K562 (cell line): ENCODE results near the gene ABCA10. TPM values are rescaled to one million over a fixed set of nuclear protein-coding genes. Genes with fewer than 3 reads are reported as not detected.

ENCODE experiments used
- ATAC-seq: fragments of 200-7000 bp; cut with Tn5 transposase; 3 replicates; pipeline ENCODE4 v1.9.1; 2020; ENCODE audit warnings: moderate library complexity
- BruUV-seq: library from RNA; stranded (reverse); fragments of 400-500 nt; replicated peaks from 2 replicates; lab custom pipeline; 2021; lab: Mats Ljungman, UMichigan
- CTCF ChIA-PET: fragments of 300-600 bp; formaldehyde crosslinking; extraction: SDS; loops from one replicate; lab custom pipeline; 2021; ENCODE audit warnings: low intra/inter-chr PET ratio; lab: Yijun Ruan, JAX
- POLR2A ChIA-PET: fragments of 300-600, 350-650 bp; sonication (Branson Sonifier 250); formaldehyde crosslinking; extraction: SDS; loops from one replicate; lab custom pipeline; 2021; ENCODE audit warnings: antibody characterized with exemption, inconsistent platforms; lab: Yijun Ruan, JAX
- DNase-seq, 4 experiments: peaks; one replicate each; pipeline versions ENCODE4 v3.0.0 to v3.0.0-alpha.2; 2011 to 2018; ENCODE audit warnings: low spot score in 3 of 4, mixed read lengths in 3 of 4; ENCODE audit errors: extremely low read depth in 1 of 4
- FAIRE-seq: peaks from 2 replicates; lab custom pipeline; 2011; peaks lifted over from hg19 to GRCh38; lab: Jason Lieb, UNC
- H2AFZ ChIP-seq: 2 replicates; pipeline ENCODE4 v1.6.0; 2011; ENCODE audit warnings: low read depth, low read length, control low read depth, inconsistent platforms
- H3K27ac ChIP-seq: fragments of 200-600 bp; 3 replicates; pipeline ENCODE4 v1.8.0; 2011; ENCODE audit warnings: low read depth, mild to moderate bottlenecking, control low read depth, inconsistent platforms, low read length, moderate library complexity, mixed read lengths; ENCODE audit errors: extremely low read depth
- H3K27me3 ChIP-seq, 2 experiments: fragments of 300-600 bp in 1 of 2; 2 replicates in 1 of 2; 3 replicates in 1 of 2; pipeline versions ENCODE4 v1.6.0 to v1.8.0; 2011; ENCODE audit warnings: inconsistent platforms in 2 of 2, low read length in 2 of 2, mild to moderate bottlenecking in 1 of 2, mixed read lengths in 1 of 2, moderate library complexity in 1 of 2; ENCODE audit not compliant: control insufficient read depth in 2 of 2, insufficient read depth in 2 of 2
- H3K36me3 ChIP-seq: fragments of 300-600 bp; 3 replicates; pipeline ENCODE4 v1.8.0; 2011; ENCODE audit warnings: mild to moderate bottlenecking, low read length, inconsistent platforms; ENCODE audit not compliant: control insufficient read depth, insufficient read depth
- H3K4me1 ChIP-seq, 2 experiments: fragments of 200-600 bp in 1 of 2; replicated peaks in 1 of 2; 2 replicates in 1 of 2; 3 replicates in 1 of 2; pipeline versions ENCODE4 v1.5.1 to v1.8.0; 2011; ENCODE audit warnings: inconsistent platforms in 2 of 2, low read length in 2 of 2, mild to moderate bottlenecking in 1 of 2, mixed read lengths in 1 of 2, moderate library complexity in 1 of 2; ENCODE audit not compliant: control insufficient read depth in 2 of 2, insufficient read depth in 2 of 2
- H3K4me2 ChIP-seq: 2 replicates; pipeline ENCODE4 v1.6.1; 2011; ENCODE audit warnings: low read length, control low read depth, inconsistent platforms, mixed read lengths; ENCODE audit not compliant: insufficient read depth
- H3K4me3 ChIP-seq: fragments of 200-600 bp; sonication (generic), shearing (Covaris generic); 2 replicates; pipeline ENCODE4 v1.5.1; 2016; ENCODE audit warnings: control low read depth, inconsistent platforms
- H3K79me2 ChIP-seq: fragments of 200-600 bp; 3 replicates; pipeline ENCODE4 v1.8.0; 2011; ENCODE audit warnings: low read length, inconsistent platforms; ENCODE audit not compliant: control insufficient read depth, insufficient read depth
- H3K9ac ChIP-seq, 2 experiments: 2 replicates each; pipeline versions ENCODE4 v1.6.0 to v1.6.1; 2011; ENCODE audit warnings: low read depth in 2 of 2, low read length in 2 of 2, control low read depth in 1 of 2, inconsistent platforms in 1 of 2, mild to moderate bottlenecking in 1 of 2, mixed read lengths in 1 of 2; ENCODE audit not compliant: insufficient read depth in 1 of 2
- H3K9me1 ChIP-seq: one replicate; pipeline ENCODE4 v1.6.0; 2011; ENCODE audit warnings: inconsistent platforms, mild to moderate bottlenecking, low read length, moderate library complexity; ENCODE audit not compliant: control insufficient read depth, insufficient read depth
- H3K9me3 ChIP-seq: replicated peaks from 2 replicates; pipeline ENCODE4 v1.5.1; 2011; ENCODE audit warnings: low read depth, low read length, inconsistent platforms; ENCODE audit not compliant: control insufficient read depth, insufficient read depth
- H4K20me1 ChIP-seq: replicated peaks from 2 replicates; pipeline ENCODE4 v1.6.1; 2011; ENCODE audit warnings: low read length, inconsistent platforms, mixed read lengths; ENCODE audit not compliant: control insufficient read depth, insufficient read depth
- DDX20 ChIP-seq: fragments of 450-650 bp; IDR thresholded peaks from 2 replicates; pipeline ENCODE4 v1.6.1; 2016; ENCODE audit warnings: missing genetic modification characterization, low read depth, mild to moderate bottlenecking, missing compliant biosample characterization, moderate library complexity
- HNRNPH1 ChIP-seq: fragments of 200-400 bp; formaldehyde crosslinking; optimal IDR thresholded peaks from 2 replicates; pipeline ENCODE3; 2017; ENCODE audit warnings: low read depth, mild to moderate bottlenecking, low read length, moderate library complexity
- JUNB ChIP-seq: fragments of 450-650 bp; formaldehyde crosslinking; conservative IDR thresholded peaks from 2 replicates; pipeline ENCODE4 v1.4.0; 2020; ENCODE audit warnings: mild to moderate bottlenecking
- KAT7 ChIP-seq: sonication (generic); formaldehyde crosslinking; IDR thresholded peaks from 2 replicates; pipeline ENCODE4 v1.8.0; 2022; ENCODE audit warnings: missing genetic modification reagents, mild to moderate bottlenecking, borderline replicate concordance
- RAD51 ChIP-seq: fragments of 450-650 bp; IDR thresholded peaks from 2 replicates; pipeline ENCODE4 v1.7.1; 2016; ENCODE audit warnings: low read depth, mild to moderate bottlenecking, borderline replicate concordance
- SOX6 ChIP-seq: fragments of 450-650 bp; IDR thresholded peaks from 2 replicates; pipeline ENCODE4 v1.6.1; 2014; ENCODE audit warnings: mild to moderate bottlenecking
- SREBF2 ChIP-seq: sonication (generic); formaldehyde crosslinking; IDR thresholded peaks from 2 replicates; pipeline ENCODE4 v1.4.0; 2020; ENCODE audit warnings: mild to moderate bottlenecking, missing genetic modification reagents
- TBP ChIP-seq: optimal IDR thresholded peaks from 2 replicates; pipeline ENCODE3; 2011; ENCODE audit warnings: low read depth, low read length, improper control_type of control experiment
- XRCC4 ChIP-seq: IDR thresholded peaks from one replicate; pipeline ENCODE4 v1.6.1; 2011; ENCODE audit not compliant: insufficient read depth, insufficient read length; ENCODE audit errors: extremely low read depth
- ZBTB40 ChIP-seq, 2 experiments: fragments of 450-650 bp in 1 of 2; sonication (generic) in 1 of 2; formaldehyde crosslinking in 1 of 2; IDR thresholded peaks; 2 replicates each; pipeline versions ENCODE4 v1.7.1 to v1.9.0; 2016 to 2022; ENCODE audit warnings: inconsistent platforms in 1 of 2, mild to moderate bottlenecking in 1 of 2, missing genetic modification reagents in 1 of 2
- WGBS: fragments of 100-300 bp; shearing (Covaris generic); methylation state at CpG from one replicate; pipeline ENCODE4 v1.1.6; 2016; ENCODE audit warnings: low coverage, mixed read lengths; ENCODE audit not compliant: insufficient coverage; ENCODE audit errors: missing lambda C conversion rate; 5-methylcytosine and 5-hydroxymethylcytosine counted together
- in situ Hi-C: fragments of 300-500 bp; cut with MboI; formaldehyde crosslinking; loops from 4 replicates; pipeline ENCODE4 v1.15.0; 2018; ENCODE audit warnings: inconsistent platforms, mixed read lengths
- intact Hi-C: fragments of 100-400 bp; cut with micrococcal nuclease; formaldehyde crosslinking; loops from 2 replicates; pipeline ENCODE4 v1.14.2; 2022
- polyA plus RNA-seq, 8 experiments: library from polyadenylated mRNA; depleted of rRNA in 4 of 8; stranded (reverse) in 5 of 8; unstranded in 3 of 8; fragments of >200 nt; fragmentation: Nextera tagmentation in 2 of 8; fragmentation: Illumina TruSeq in 1 of 8; extraction: Ambion mirVana in 2 of 8; extraction: Trizol in 1 of 8; gene quantifications; 2 replicates each; pipeline versions ENCODE4 v1.2.1 to v1.2.3, GENCODE V29; 2011 to 2014; ENCODE audit warnings: inconsistent platforms in 1 of 8, missing spikeins in 1 of 8
- total RNA-seq, 7 experiments: library from RNA; depleted of rRNA in 6 of 7; stranded (reverse); fragments of >200 nt in 6 of 7; fragmentation: Illumina TruSeq in 2 of 7; extraction: Trizol in 2 of 7; gene quantifications; 2 replicates each; pipeline versions ENCODE4 v1.2.1 to v1.2.3, GENCODE V29; 2011 to 2021; ENCODE audit warnings: low replicate concordance in 1 of 7
- TF ChIP-seq, protein P1 (sequence below): fragments of 250-450 bp; sonication (Bioruptor Pico); IDR thresholded peaks from 2 replicates; pipeline ENCODE4 v1.5.0; 2021

ABCA10 gene
- total and polyA plus RNA-seq, 9 of the 15 experiments (the other 6 are each of a cell fraction or from before 2014, with no cell fraction given) = 0.04 to 0.45 (median 0.15) TPM; not detected in 1

DNA sequence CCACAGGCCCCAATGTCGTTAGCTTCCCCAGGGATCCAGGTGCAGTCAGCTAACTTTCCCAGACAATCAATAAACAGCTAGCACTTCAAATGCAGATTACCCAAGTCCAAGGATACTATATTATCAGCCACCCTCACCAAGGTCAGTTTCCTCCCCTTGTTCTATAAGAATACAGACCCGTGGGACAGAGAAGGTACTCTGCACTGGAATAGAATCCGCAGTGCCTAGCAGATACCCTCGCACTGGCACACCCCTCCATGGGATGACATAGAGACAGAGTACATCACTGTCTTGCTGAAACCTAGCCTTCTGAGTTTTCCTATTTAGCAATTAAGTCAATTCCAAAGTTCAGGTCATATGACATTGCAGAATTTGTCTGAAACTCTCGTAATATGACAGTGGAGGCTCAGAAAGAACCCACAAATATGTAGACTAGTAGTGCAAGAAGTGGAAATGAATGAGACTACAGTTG, 40.0 kb upstream of the ABCA10 start:
- no peak overlapping the region for H3K27ac ChIP-seq
- H3K4me2 ChIP-seq = no peak overlapping the region
- H3K36me3 ChIP-seq = no peaks in the 10 kb centered on the region
- H3K79me2 ChIP-seq = no peaks in the 10 kb centered on the region
- ChIA-PET CTCF (no interaction called here), POLR2A (no interaction called here)
- no peak overlapping the region for H2AFZ ChIP-seq
- WGBS = 4% methylated on average over 5 of the region's 5 CpGs
- no TSS peak for BruUV-seq
- in situ Hi-C loops = no loop called here
- no peaks in the 10 kb centered on the region for H3K9me1 ChIP-seq
- no peaks in the 10 kb centered on the region for H3K4me1 ChIP-seq
- DNase-seq (no peak), FAIRE-seq (no peak), ATAC-seq (no peak)
- H4K20me1 ChIP-seq = no peaks in the 10 kb centered on the region
- no peak overlapping the region for H3K9ac ChIP-seq
- H3K27me3 ChIP-seq = no peaks in the 10 kb centered on the region
- no peaks in the 10 kb centered on the region for H3K9me3 ChIP-seq
- intact Hi-C loops = no loop called here
- H3K4me3 ChIP-seq = no peak overlapping the region
- TF ChIP-seq SOX6 = no peak
- no peak for TF ChIP-seq SREBF2 (CRISPR knock-in tag)
- no peak for TF ChIP-seq ZBTB40 (IDR thresholded peaks at IDR 0.05)
- no peak for TF ChIP-seq ZBTB40 (CRISPR knock-in tag; IDR thresholded peaks at IDR 0.05)
- TF ChIP-seq DDX20 (tag) = no peak
- TF ChIP-seq XRCC4 = no peak
- TF ChIP-seq, protein P1, sequence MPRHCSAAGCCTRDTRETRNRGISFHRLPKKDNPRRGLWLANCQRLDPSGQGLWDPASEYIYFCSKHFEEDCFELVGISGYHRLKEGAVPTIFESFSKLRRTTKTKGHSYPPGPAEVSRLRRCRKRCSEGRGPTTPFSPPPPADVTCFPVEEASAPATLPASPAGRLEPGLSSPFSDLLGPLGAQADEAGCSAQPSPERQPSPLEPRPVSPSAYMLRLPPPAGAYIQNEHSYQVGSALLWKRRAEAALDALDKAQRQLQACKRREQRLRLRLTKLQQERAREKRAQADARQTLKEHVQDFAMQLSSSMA = no peak
- no peak for TF ChIP-seq KAT7 (CRISPR knock-in tag)
- TF ChIP-seq JUNB (CRISPR knock-in tag) = no peak
- TF ChIP-seq RAD51 = no peak
- no peak for TF ChIP-seq TBP
- TF ChIP-seq HNRNPH1 = no peak
